ENCODE results near the gene LARGE1. TPM values are rescaled to one million over a fixed set of nuclear protein-coding genes. Genes with fewer than 3 reads are reported as not detected.
A peak's percentile ranks its signal among the peaks of the same experiment; 100 is the strongest.

Gene LARGE1
- total RNA-seq, 1 donor from 2014 or later, result 2.4 TPM

GRCh38 chr22:33600595-33600994 is 319.7 kb downstream of the LARGE1 start:
- Histone ChIP-seq H3K4me3 (ENCODE audit: low read depth, low read length) (no peak overlapping the region), H3K27me3 (ENCODE audit: control insufficient read depth, insufficient read depth, low read length) (no peaks in the 10 kb centered on the region), H3K36me3 (ENCODE audit: control insufficient read depth, insufficient read depth, low read length) (no peaks in the 10 kb centered on the region)
- no peak for FAIRE-seq
- DNase-seq (ENCODE audit: low read depth), result no peak
- TF ChIP-seq CTCF (IDR thresholded peaks at IDR 0.05; ENCODE audit: insufficient read depth, low read length, severe bottlenecking), result no peak

GRCh38 chr22:33600113-33600512 is 320.2 kb downstream of the LARGE1 start:
- Histone ChIP-seq H3K27me3 (ENCODE audit: control insufficient read depth, insufficient read depth, low read length) (no peaks in the 10 kb centered on the region), H3K4me3 (ENCODE audit: low read depth, low read length) (no peak overlapping the region), H3K36me3 (ENCODE audit: control insufficient read depth, insufficient read depth, low read length) (no peaks in the 10 kb centered on the region)
- DNase-seq (ENCODE audit: low read depth), result no peak
- FAIRE-seq, result no peak
- no peak for TF ChIP-seq CTCF (IDR thresholded peaks at IDR 0.05; ENCODE audit: insufficient read depth, low read length, severe bottlenecking)

- H3K4me3 ChIP-seq (ENCODE audit: low read depth, low read length), result no peak overlapping the region
- H3K36me3 ChIP-seq (ENCODE audit: control insufficient read depth, insufficient read depth, low read length), result no peaks in the 10 kb centered on the region
- DNase-seq (ENCODE audit: low read depth) (no peak), FAIRE-seq (no peak)
- no peak for TF ChIP-seq CTCF (IDR thresholded peaks at IDR 0.05; ENCODE audit: insufficient read depth, low read length, severe bottlenecking)
- H3K27me3 ChIP-seq (ENCODE audit: control insufficient read depth, insufficient read depth, low read length), result no peaks in the 10 kb centered on the region
These were observed 320.7 kb downstream of the LARGE1 start for GRCh38 chr22:33599596-33599995.

GRCh38 chr22:33598821-33599220 is 321.5 kb downstream of the LARGE1 start:
- TF ChIP-seq CTCF (IDR thresholded peaks at IDR 0.05; ENCODE audit: insufficient read depth, low read length, severe bottlenecking), result no peak
- Histone ChIP-seq H3K27me3 (ENCODE audit: control insufficient read depth, insufficient read depth, low read length) (no peaks in the 10 kb centered on the region), H3K4me3 (ENCODE audit: low read depth, low read length) (no peak overlapping the region), H3K36me3 (ENCODE audit: control insufficient read depth, insufficient read depth, low read length) (no peaks in the 10 kb centered on the region)
- FAIRE-seq, result no peak
- DNase-seq (ENCODE audit: low read depth), result no peak

- DNase-seq (ENCODE audit: low read depth) (peak; percentile 29), FAIRE-seq (no peak)
- no peak for TF ChIP-seq CTCF (IDR thresholded peaks at IDR 0.05; ENCODE audit: insufficient read depth, low read length, severe bottlenecking)
- Histone ChIP-seq H3K27me3 (ENCODE audit: control insufficient read depth, insufficient read depth, low read length) (no peaks in the 10 kb centered on the region), H3K36me3 (ENCODE audit: control insufficient read depth, insufficient read depth, low read length) (no peaks in the 10 kb centered on the region), H3K4me3 (ENCODE audit: low read depth, low read length) (no peak overlapping the region)
These were observed 322.8 kb downstream of the LARGE1 start for GRCh38 chr22:33597274-33597985.

GRCh38 chr22:33593818-33594217 is 326.5 kb downstream of the LARGE1 start:
- no peak for DNase-seq (ENCODE audit: low read depth)
- Histone ChIP-seq H3K27me3 (ENCODE audit: control insufficient read depth, insufficient read depth, low read length) (no peaks in the 10 kb centered on the region), H3K4me3 (ENCODE audit: low read depth, low read length) (no peak overlapping the region), H3K36me3 (ENCODE audit: control insufficient read depth, insufficient read depth, low read length) (no peaks in the 10 kb centered on the region)
- FAIRE-seq, result no peak
- no peak for TF ChIP-seq CTCF (IDR thresholded peaks at IDR 0.05; ENCODE audit: insufficient read depth, low read length, severe bottlenecking)
